Activated CD8-positive, alpha-beta memory T cell treated with anti-CD3 and anti-CD28 coated beads for 1 hour (primary cell): ENCODE measurements around the gene KRTDAP.

Experiments
- DNase-seq, 2 donors: peaks; one replicate each; pipeline ENCODE4 v3.0.0-alpha.2; 2020; ENCODE audit warnings: low read depth in 1 of 2; ENCODE audit errors: extremely low read depth in 1 of 2

Gene KRTDAP

GRCh38 chr19:35458192-35458591 is 32.1 kb downstream of the KRTDAP start:
- DNase-seq = no peak

GRCh38 chr19:35457173-35457572 is 33.1 kb downstream of the KRTDAP start:
- no peak for DNase-seq

DNA sequence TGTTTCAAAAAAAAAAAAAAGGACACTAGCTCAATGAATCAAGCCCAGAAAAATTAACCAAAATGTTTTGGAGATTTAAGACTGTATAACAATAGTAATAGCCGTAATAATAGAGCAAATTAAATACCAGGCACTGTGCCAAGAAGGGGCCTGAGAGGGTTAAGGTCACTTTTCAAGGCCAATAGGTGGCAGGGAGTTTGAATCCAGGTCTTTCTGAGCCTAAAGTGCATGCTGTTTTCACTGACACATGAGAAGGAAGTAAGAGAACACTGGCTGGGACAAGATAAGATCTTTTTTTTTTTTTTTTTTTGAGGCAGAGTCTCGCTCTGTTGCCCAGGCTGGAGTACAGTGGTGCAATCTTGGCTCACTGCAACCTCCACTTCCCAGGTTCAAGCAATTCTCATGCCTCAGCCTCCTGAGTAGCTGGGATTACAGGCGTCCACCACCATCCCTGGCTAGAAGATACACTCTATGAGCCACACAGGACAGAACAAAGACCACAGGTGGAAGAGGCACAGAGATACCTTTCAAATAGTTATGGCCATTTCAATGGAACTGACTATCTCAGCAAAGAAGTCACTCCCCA is 34.6 kb downstream of the KRTDAP start:
- no peak for DNase-seq

DNA sequence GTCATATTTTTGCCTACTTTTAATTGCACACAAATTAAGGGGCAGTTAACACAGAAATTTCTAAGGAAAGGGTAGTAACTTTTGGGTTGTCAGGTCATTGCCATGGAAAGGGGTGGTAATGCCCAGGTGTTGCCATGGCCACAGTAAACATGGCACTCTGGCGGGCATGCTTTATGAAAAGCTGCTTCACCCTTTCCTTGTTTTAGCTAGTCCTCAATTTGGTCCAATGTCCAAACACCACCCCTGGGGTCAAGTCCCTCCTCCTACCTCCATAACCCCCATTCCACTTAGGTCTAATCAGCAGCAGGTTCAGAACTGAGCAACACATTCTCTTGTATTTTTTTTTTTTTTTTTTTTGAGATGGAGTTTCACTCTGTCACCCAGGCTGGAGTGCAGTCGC is 35.6 kb downstream of the KRTDAP start:
- no peak for DNase-seq

DNA sequence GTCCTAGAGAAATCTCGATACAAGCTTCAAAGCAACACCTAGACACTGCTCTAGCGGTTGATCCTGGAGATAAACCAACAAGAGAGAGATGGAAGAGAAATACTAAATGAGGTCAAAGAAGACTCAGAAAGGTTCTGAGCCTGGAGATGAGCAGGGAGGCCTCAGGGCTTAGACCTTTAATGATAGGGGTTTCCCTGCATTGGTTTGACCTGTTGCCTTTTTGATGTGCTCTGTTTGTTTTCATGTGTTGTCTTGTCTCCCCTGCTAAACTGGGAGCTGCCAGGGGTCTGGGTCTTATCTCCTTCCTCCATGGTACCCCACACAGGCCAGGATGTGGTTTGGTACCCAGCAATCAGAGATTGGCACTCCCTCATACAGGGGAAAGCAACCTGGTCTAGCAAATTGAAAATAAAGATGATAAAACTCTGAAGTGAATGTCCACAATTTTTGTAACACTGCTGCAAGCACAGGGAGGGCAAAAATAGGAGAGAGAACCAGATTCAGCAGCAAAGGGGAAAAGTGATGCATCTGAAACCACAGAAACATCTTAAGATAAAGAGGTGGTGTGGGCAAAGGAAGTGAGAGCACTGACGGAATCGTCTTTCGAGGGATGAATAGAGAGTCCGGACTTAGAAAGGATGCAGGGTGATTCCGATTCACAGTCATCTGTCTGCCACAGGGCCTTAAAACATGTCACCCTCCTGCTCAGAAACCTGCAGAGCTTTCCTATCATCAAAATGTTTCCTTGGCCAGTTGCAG is 38.7 kb downstream of the KRTDAP start:
- DNase-seq = no peak

GRCh38 chr19:35449359-35450043 is 40.8 kb downstream of the KRTDAP start:
- DNase-seq = no peak

GRCh38 chr19:35447606-35448469 is 42.4 kb downstream of the KRTDAP start, which contains the start of gene FFAR2:
TSS of gene FFAR2 (plus strand) at chr19:35448257. CDS start at chr19:35449715, 1,458 bp downstream.
- DNase-seq = no peak

- DNase-seq = no peak
Observed at GRCh38 chr19:35445826-35446593, 44.3 kb downstream of the KRTDAP start.

DNA sequence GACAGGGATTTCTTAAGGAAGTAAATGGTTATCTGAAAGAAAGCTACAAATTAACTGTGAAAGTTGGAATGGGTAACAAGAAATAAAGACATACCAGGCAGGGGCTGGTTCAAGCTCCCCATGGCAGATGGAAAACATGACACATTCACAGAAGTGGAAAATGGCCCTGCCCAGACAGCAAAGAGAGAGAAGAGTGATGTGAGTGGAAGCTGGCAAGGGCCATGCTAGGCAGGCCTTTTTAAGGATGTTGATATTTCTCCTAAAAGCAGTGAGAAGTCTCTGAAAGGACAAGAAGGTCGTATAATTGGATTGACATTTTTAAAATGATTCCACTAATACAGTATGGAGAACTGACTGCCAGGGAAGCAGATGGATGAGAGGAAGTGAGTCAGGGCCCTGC is 45.5 kb downstream of the KRTDAP start:
- no peak for DNase-seq

DNA sequence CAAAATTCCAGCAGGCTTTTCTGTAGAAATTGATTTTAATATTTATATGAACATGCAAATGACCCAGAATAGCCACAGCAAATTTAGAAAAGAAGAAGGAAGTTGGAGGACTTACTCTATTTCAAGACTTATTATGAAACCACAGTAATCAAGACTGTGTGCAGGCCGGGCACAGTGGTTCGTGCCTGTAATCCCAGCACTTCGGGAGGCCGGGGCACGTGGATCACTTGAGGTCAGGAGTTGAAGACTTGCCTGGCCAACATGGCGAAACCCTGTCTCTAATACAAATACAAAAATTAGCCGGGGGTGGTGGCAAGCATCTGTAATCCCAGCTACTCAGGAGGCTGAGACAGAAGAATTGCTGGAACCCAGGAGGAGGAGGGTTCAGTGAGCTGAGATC is 48.2 kb downstream of the KRTDAP start:
- DNase-seq = no peak

- DNase-seq = no peak
Observed at GRCh38 chr19:35439921-35440320, 50.3 kb downstream of the KRTDAP start.

GRCh38 chr19:35438527-35438926 is 51.7 kb downstream of the KRTDAP start:
- DNase-seq = no peak

GRCh38 chr19:35438096-35438495 is 52.2 kb downstream of the KRTDAP start:
- no peak for DNase-seq

DNA sequence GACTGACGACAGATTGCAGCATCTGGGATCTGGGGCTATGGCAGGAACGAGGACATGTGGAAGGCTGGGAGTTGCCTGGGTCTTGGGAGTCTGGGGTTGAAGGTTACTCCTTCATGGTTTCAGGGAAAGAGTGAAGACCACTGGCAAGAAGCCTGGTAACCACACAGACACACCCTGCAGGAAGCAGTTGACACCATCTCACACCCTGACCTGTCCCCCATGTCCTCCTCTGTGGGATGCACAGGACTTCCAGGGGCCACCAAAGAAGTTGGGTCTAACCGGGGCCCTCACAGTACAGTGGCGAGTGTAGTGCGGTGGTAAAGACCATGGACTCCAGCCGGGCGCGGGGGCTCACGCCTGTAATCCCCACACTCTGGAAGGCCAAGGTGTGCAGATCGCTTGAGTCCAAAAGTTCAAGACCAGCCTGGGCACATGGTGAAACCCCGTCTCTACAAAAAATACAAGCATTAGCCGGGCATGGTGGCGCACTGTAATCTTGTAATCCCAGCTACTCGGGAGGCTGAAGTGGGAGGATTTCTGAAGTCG is 52.8 kb downstream of the KRTDAP start:
- DNase-seq = no peak
